Activated gamma-delta T cell treated with anti-CD3 and anti-CD28 coated beads, Interleukin-2, amount 50 U/mL, for 16 hours (primary cell): Measurements from ENCODE around the gene PISD.
A peak's percentile ranks its signal among the peaks of the same experiment; 100 is the strongest.
"Not testable (repeated sequence)": the region's sequence is repeated elsewhere in the genome, so short reads cannot be mapped to it uniquely, and the experiment has no call there.

Experiments
- DNase-seq: peaks from one replicate; pipeline ENCODE4 v3.0.0-alpha.2; 2020; ENCODE audit warnings: low read depth

PISD gene

GRCh38 chr22:31661851-31662667 is at the start of gene PISD:
PISD (minus strand) TSS chr22:31662215; CDS start chr22:31662208, 7 bp downstream.
- DNase-seq = peak; percentile 95

- not testable (repeated sequence) for DNase-seq
Measured at GRCh38 chr22:31711226-31711625, 49.2 kb upstream of the PISD start.

- no peak for DNase-seq
Measured at GRCh38 chr22:31707519-31707918, 45.5 kb upstream of the PISD start.

- no peak for DNase-seq
Measured at GRCh38 chr22:31695423-31695822, 33.4 kb upstream of the PISD start.

GRCh38 chr22:31694046-31694445 is 32.0 kb upstream of the PISD start:
- DNase-seq = not testable (repeated sequence)

- no peak for DNase-seq
Measured at GRCh38 chr22:31692186-31692886, 30.3 kb upstream of the PISD start.

- no peak for DNase-seq
Measured at GRCh38 chr22:31691408-31691807, 29.4 kb upstream of the PISD start.

GRCh38 chr22:31683181-31684105 is 21.4 kb upstream of the PISD start:
- no peak for DNase-seq

- DNase-seq = no peak
Measured at GRCh38 chr22:31682751-31683150, 20.7 kb upstream of the PISD start.

GRCh38 chr22:31681349-31682345 is 19.6 kb upstream of the PISD start:
- DNase-seq = no peak

- no peak for DNase-seq
Measured at GRCh38 chr22:31680861-31681341, 18.9 kb upstream of the PISD start.

GRCh38 chr22:31678748-31679147 is 16.7 kb upstream of the PISD start:
- DNase-seq = no peak

GRCh38 chr22:31676700-31677099 is 14.7 kb upstream of the PISD start:
- DNase-seq = peak; percentile 79

GRCh38 chr22:31674219-31674618 is 12.2 kb upstream of the PISD start:
- DNase-seq = not testable (repeated sequence)

GRCh38 chr22:31668849-31669248 is 6.8 kb upstream of the PISD start:
- not testable (repeated sequence) for DNase-seq

- DNase-seq = no peak
Measured at GRCh38 chr22:31662668-31663037, 638 bp upstream of the PISD start.

GRCh38 chr22:31660860-31661341 is 1.1 kb downstream of the PISD start:
- peak; percentile 14 for DNase-seq

GRCh38 chr22:31659246-31659645 is 2.8 kb downstream of the PISD start:
- no peak for DNase-seq

GRCh38 chr22:31654408-31654807 is 7.6 kb downstream of the PISD start:
- no peak for DNase-seq

GRCh38 chr22:31653944-31654343 is 8.1 kb downstream of the PISD start:
- no peak for DNase-seq
